ENCODE results near the gene FGA.

The FGA gene

GRCh38 chr4:154582723-154583122 is 7.8 kb downstream of the FGA start:
- H3K4me3 ChIP-seq (ENCODE audit: low read length in 2 of 2) = no peak overlapping the region
- H3K9ac ChIP-seq (ENCODE audit: low read depth in 1 of 2, low read length in 2 of 2) = no peak overlapping the region
- no peak overlapping the region for H3K27ac ChIP-seq (ENCODE audit: low read depth in 2 of 2, low read length in 2 of 2)
- no peaks in the 10 kb centered on the region for H3K4me1 ChIP-seq (ENCODE audit: control insufficient read depth in 2 of 2, insufficient read depth in 2 of 2, low read length in 2 of 2)
- no peaks in the 10 kb centered on the region for H3K27me3 ChIP-seq (ENCODE audit: control insufficient read depth in 2 of 2, insufficient read depth in 2 of 2, low read length in 2 of 2)
- no peaks in the 10 kb centered on the region for H3K36me3 ChIP-seq (ENCODE audit: control insufficient read depth in 2 of 2, insufficient read depth in 2 of 2, low read length in 2 of 2)
- H3K9me3 ChIP-seq (ENCODE audit: control insufficient read depth in 2 of 2, low read length in 2 of 2) = no peaks in the 10 kb centered on the region

- H3K27ac ChIP-seq (ENCODE audit: low read depth in 2 of 2, low read length in 2 of 2) = no peak overlapping the region
- H3K9ac ChIP-seq (ENCODE audit: low read depth in 1 of 2, low read length in 2 of 2) = no peak overlapping the region
- H3K4me1 ChIP-seq (ENCODE audit: control insufficient read depth in 2 of 2, insufficient read depth in 2 of 2, low read length in 2 of 2) = no peaks in the 10 kb centered on the region
Observed at GRCh38 chr4:154579927-154580326, 10.6 kb downstream of the FGA start.

GRCh38 chr4:154578919-154579318 is 11.6 kb downstream of the FGA start:
- no peaks in the 10 kb centered on the region for H3K4me1 ChIP-seq (ENCODE audit: control insufficient read depth in 2 of 2, insufficient read depth in 2 of 2, low read length in 2 of 2)
- H3K27me3 ChIP-seq (ENCODE audit: control insufficient read depth in 2 of 2, insufficient read depth in 2 of 2, low read length in 2 of 2) = peaks cover 0 to 4% of the 10 kb centered on the region in 2 donors

More at GRCh38 chr4:154579927-154580326, 10.6 kb downstream of the FGA start:
- Histone ChIP-seq H3K9me3 (ENCODE audit: control insufficient read depth in 2 of 2, low read length in 2 of 2) (no peaks in the 10 kb centered on the region), H3K4me3 (ENCODE audit: low read length in 2 of 2) (no peak overlapping the region), H3K27me3 (ENCODE audit: control insufficient read depth in 2 of 2, insufficient read depth in 2 of 2, low read length in 2 of 2) (peaks cover 0 to 4% of the 10 kb centered on the region in 2 donors), H3K36me3 (ENCODE audit: control insufficient read depth in 2 of 2, insufficient read depth in 2 of 2, low read length in 2 of 2) (no peaks in the 10 kb centered on the region)

GRCh38 chr4:154577324-154577723 is 13.2 kb downstream of the FGA start:
- peaks cover 0 to 4% of the 10 kb centered on the region in 2 donors for H3K27me3 ChIP-seq (ENCODE audit: control insufficient read depth in 2 of 2, insufficient read depth in 2 of 2, low read length in 2 of 2)
- H3K4me1 ChIP-seq (ENCODE audit: control insufficient read depth in 2 of 2, insufficient read depth in 2 of 2, low read length in 2 of 2) = no peaks in the 10 kb centered on the region
- H3K36me3 ChIP-seq (ENCODE audit: control insufficient read depth in 2 of 2, insufficient read depth in 2 of 2, low read length in 2 of 2) = no peaks in the 10 kb centered on the region
- H3K9ac ChIP-seq (ENCODE audit: low read depth in 1 of 2, low read length in 2 of 2) = no peak overlapping the region
- H3K27ac ChIP-seq (ENCODE audit: low read depth in 2 of 2, low read length in 2 of 2) = no peak overlapping the region
- no peak overlapping the region for H3K4me3 ChIP-seq (ENCODE audit: low read length in 2 of 2)
- H3K9me3 ChIP-seq (ENCODE audit: control insufficient read depth in 2 of 2, low read length in 2 of 2) = no peaks in the 10 kb centered on the region

More at GRCh38 chr4:154578919-154579318, 11.6 kb downstream of the FGA start:
- no peak overlapping the region for H3K4me3 ChIP-seq (ENCODE audit: low read length in 2 of 2)
- no peaks in the 10 kb centered on the region for H3K9me3 ChIP-seq (ENCODE audit: control insufficient read depth in 2 of 2, low read length in 2 of 2)
- H3K36me3 ChIP-seq (ENCODE audit: control insufficient read depth in 2 of 2, insufficient read depth in 2 of 2, low read length in 2 of 2) = no peaks in the 10 kb centered on the region
- H3K9ac ChIP-seq (ENCODE audit: low read depth in 1 of 2, low read length in 2 of 2) = no peak overlapping the region
- H3K27ac ChIP-seq (ENCODE audit: low read depth in 2 of 2, low read length in 2 of 2) = no peak overlapping the region

GRCh38 chr4:154574311-154574710 is 16.2 kb downstream of the FGA start:
- Histone ChIP-seq H3K9me3 (ENCODE audit: control insufficient read depth in 2 of 2, low read length in 2 of 2) (no peaks in the 10 kb centered on the region), H3K4me3 (ENCODE audit: low read length in 2 of 2) (no peak overlapping the region), H3K27me3 (ENCODE audit: control insufficient read depth in 2 of 2, insufficient read depth in 2 of 2, low read length in 2 of 2) (peaks cover 0 to 4% of the 10 kb centered on the region in 2 donors), H3K27ac (ENCODE audit: low read depth in 2 of 2, low read length in 2 of 2) (no peak overlapping the region), H3K4me1 (ENCODE audit: control insufficient read depth in 2 of 2, insufficient read depth in 2 of 2, low read length in 2 of 2) (no peaks in the 10 kb centered on the region), H3K9ac (ENCODE audit: low read depth in 1 of 2, low read length in 2 of 2) (no peak overlapping the region), H3K36me3 (ENCODE audit: control insufficient read depth in 2 of 2, insufficient read depth in 2 of 2, low read length in 2 of 2) (no peaks in the 10 kb centered on the region)

- Histone ChIP-seq H3K4me1 (ENCODE audit: control insufficient read depth in 2 of 2, insufficient read depth in 2 of 2, low read length in 2 of 2) (no peaks in the 10 kb centered on the region), H3K36me3 (ENCODE audit: control insufficient read depth in 2 of 2, insufficient read depth in 2 of 2, low read length in 2 of 2) (no peaks in the 10 kb centered on the region), H3K9me3 (ENCODE audit: control insufficient read depth in 2 of 2, low read length in 2 of 2) (no peaks in the 10 kb centered on the region), H3K27me3 (ENCODE audit: control insufficient read depth in 2 of 2, insufficient read depth in 2 of 2, low read length in 2 of 2) (peaks cover 0 to 4% of the 10 kb centered on the region in 2 donors), H3K27ac (ENCODE audit: low read depth in 2 of 2, low read length in 2 of 2) (no peak overlapping the region), H3K4me3 (ENCODE audit: low read length in 2 of 2) (no peak overlapping the region), H3K9ac (ENCODE audit: low read depth in 1 of 2, low read length in 2 of 2) (no peak overlapping the region)
Observed at GRCh38 chr4:154573190-154573870, 17.2 kb downstream of the FGA start.

GRCh38 chr4:154569584-154569983 is 21.0 kb downstream of the FGA start:
- no peak overlapping the region for H3K27ac ChIP-seq (ENCODE audit: low read depth in 2 of 2, low read length in 2 of 2)
- H3K9me3 ChIP-seq (ENCODE audit: control insufficient read depth in 2 of 2, low read length in 2 of 2) = no peaks in the 10 kb centered on the region
- H3K36me3 ChIP-seq (ENCODE audit: control insufficient read depth in 2 of 2, insufficient read depth in 2 of 2, low read length in 2 of 2) = no peaks in the 10 kb centered on the region

GRCh38 chr4:154569028-154569427 is 21.5 kb downstream of the FGA start:
- Histone ChIP-seq H3K27me3 (ENCODE audit: control insufficient read depth in 2 of 2, insufficient read depth in 2 of 2, low read length in 2 of 2) (no peaks in the 10 kb centered on the region), H3K4me1 (ENCODE audit: control insufficient read depth in 2 of 2, insufficient read depth in 2 of 2, low read length in 2 of 2) (no peaks in the 10 kb centered on the region), H3K36me3 (ENCODE audit: control insufficient read depth in 2 of 2, insufficient read depth in 2 of 2, low read length in 2 of 2) (no peaks in the 10 kb centered on the region), H3K27ac (ENCODE audit: low read depth in 2 of 2, low read length in 2 of 2) (no peak overlapping the region), H3K9me3 (ENCODE audit: control insufficient read depth in 2 of 2, low read length in 2 of 2) (no peaks in the 10 kb centered on the region), H3K4me3 (ENCODE audit: low read length in 2 of 2) (no peak overlapping the region), H3K9ac (ENCODE audit: low read depth in 1 of 2, low read length in 2 of 2) (no peak overlapping the region)

More at GRCh38 chr4:154569584-154569983, 21.0 kb downstream of the FGA start:
- Histone ChIP-seq H3K9ac (ENCODE audit: low read depth in 1 of 2, low read length in 2 of 2) (no peak overlapping the region), H3K4me3 (ENCODE audit: low read length in 2 of 2) (no peak overlapping the region), H3K27me3 (ENCODE audit: control insufficient read depth in 2 of 2, insufficient read depth in 2 of 2, low read length in 2 of 2) (no peaks in the 10 kb centered on the region), H3K4me1 (ENCODE audit: control insufficient read depth in 2 of 2, insufficient read depth in 2 of 2, low read length in 2 of 2) (no peaks in the 10 kb centered on the region)

GRCh38 chr4:154566639-154567204 is 23.8 kb downstream of the FGA start:
- Histone ChIP-seq H3K27ac (ENCODE audit: low read depth in 2 of 2, low read length in 2 of 2) (no peak overlapping the region), H3K9ac (ENCODE audit: low read depth in 1 of 2, low read length in 2 of 2) (no peak overlapping the region), H3K4me1 (ENCODE audit: control insufficient read depth in 2 of 2, insufficient read depth in 2 of 2, low read length in 2 of 2) (no peaks in the 10 kb centered on the region), H3K27me3 (ENCODE audit: control insufficient read depth in 2 of 2, insufficient read depth in 2 of 2, low read length in 2 of 2) (no peaks in the 10 kb centered on the region), H3K4me3 (ENCODE audit: low read length in 2 of 2) (no peak overlapping the region), H3K36me3 (ENCODE audit: control insufficient read depth in 2 of 2, insufficient read depth in 2 of 2, low read length in 2 of 2) (no peaks in the 10 kb centered on the region), H3K9me3 (ENCODE audit: control insufficient read depth in 2 of 2, low read length in 2 of 2) (no peaks in the 10 kb centered on the region)

- no peak overlapping the region for H3K27ac ChIP-seq (ENCODE audit: low read depth in 2 of 2, low read length in 2 of 2)
- no peaks in the 10 kb centered on the region for H3K9me3 ChIP-seq (ENCODE audit: control insufficient read depth in 2 of 2, low read length in 2 of 2)
- no peak overlapping the region for H3K4me3 ChIP-seq (ENCODE audit: low read length in 2 of 2)
- no peaks in the 10 kb centered on the region for H3K36me3 ChIP-seq (ENCODE audit: control insufficient read depth in 2 of 2, insufficient read depth in 2 of 2, low read length in 2 of 2)
- no peak overlapping the region for H3K9ac ChIP-seq (ENCODE audit: low read depth in 1 of 2, low read length in 2 of 2)
- H3K4me1 ChIP-seq (ENCODE audit: control insufficient read depth in 2 of 2, insufficient read depth in 2 of 2, low read length in 2 of 2) = no peaks in the 10 kb centered on the region
- no peaks in the 10 kb centered on the region for H3K27me3 ChIP-seq (ENCODE audit: control insufficient read depth in 2 of 2, insufficient read depth in 2 of 2, low read length in 2 of 2)
Observed at GRCh38 chr4:154565704-154566103, 24.8 kb downstream of the FGA start.
